GM13977 (cell line): ENCODE results near the gene TPRN.
A peak's percentile ranks its signal among the peaks of the same experiment; 100 is the strongest.

Source experiments
- DNase-seq: peaks from one replicate; pipeline ENCODE4 v3.0.0; 2012; ENCODE audit warnings: low spot score
- CTCF ChIP-seq: IDR thresholded peaks from 2 replicates; pipeline ENCODE4 v1.5.1; 2012; ENCODE audit warnings: mild to moderate bottlenecking, control low read depth; ENCODE audit not compliant: insufficient read depth; ENCODE audit errors: extremely low read depth, missing control alignments
- in situ Hi-C: fragments of 300-500 bp; cut with MboI; formaldehyde crosslinking; loops from one replicate; pipeline ENCODE4 v1.12.0; 2022; ENCODE audit warnings: low sequenced_read_pairs, low pct_unique_long_range_greater_than_20kb, mixed read lengths, inconsistent platforms; ENCODE audit not compliant: unreplicated experiment

TPRN gene

DNA sequence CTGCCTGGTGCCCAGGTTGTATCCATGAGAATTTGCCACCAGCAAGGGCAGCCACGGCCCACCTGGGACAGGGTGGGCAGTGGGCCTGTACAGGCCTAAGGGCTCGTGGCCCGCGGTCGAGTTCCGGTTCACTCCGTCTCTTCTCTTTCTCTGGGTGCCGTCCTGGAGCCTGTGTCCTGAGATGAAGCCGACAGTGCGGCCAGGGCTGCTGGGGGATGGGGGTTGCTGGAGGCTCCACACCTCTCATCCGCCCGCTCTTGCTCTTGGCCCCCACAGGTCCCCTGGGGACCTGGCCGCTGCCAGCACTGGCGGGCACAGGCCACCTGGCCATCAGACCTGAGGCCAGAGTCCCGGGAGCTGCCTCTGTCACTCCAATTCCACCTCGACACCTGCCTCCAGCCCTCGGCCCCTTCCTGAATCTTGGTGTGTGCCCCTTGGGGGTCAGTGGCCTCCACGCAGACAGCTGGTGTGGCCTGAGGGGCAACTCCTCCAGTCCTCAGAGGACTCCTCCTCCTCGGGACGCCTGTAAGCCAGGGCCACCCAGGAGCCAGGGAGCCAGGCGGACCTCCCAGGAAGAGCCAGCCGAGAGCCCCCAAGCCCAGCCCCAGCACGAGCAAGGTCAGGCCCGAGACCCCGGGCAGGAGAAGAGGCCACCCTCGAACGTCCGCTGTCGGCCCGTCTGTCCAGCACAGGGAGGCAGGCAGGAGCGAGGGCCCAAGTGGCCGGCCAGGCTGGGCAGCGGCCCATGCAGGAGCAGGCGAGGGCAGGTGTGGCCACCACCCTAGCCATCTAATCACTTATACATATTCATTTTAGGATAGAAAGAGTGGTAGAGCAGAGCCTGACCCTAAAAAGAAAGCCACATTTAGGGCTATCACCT, 35.9 kb downstream of the TPRN start:
- no peak for TF ChIP-seq CTCF
- in situ Hi-C loops, result no loop called here

GRCh38 chr9:137163805-137164204, 36.7 kb downstream of the TPRN start:
- no peak for DNase-seq
- in situ Hi-C loops, result no loop called here
- TF ChIP-seq CTCF, result no peak

More for the DNA sequence above, 35.9 kb downstream of the TPRN start:
- DNase-seq, result no peak

GRCh38 chr9:137163365-137163715, 37.2 kb downstream of the TPRN start:
- TF ChIP-seq CTCF, result no peak
- in situ Hi-C loops, result no loop called here
- no peak for DNase-seq

DNA sequence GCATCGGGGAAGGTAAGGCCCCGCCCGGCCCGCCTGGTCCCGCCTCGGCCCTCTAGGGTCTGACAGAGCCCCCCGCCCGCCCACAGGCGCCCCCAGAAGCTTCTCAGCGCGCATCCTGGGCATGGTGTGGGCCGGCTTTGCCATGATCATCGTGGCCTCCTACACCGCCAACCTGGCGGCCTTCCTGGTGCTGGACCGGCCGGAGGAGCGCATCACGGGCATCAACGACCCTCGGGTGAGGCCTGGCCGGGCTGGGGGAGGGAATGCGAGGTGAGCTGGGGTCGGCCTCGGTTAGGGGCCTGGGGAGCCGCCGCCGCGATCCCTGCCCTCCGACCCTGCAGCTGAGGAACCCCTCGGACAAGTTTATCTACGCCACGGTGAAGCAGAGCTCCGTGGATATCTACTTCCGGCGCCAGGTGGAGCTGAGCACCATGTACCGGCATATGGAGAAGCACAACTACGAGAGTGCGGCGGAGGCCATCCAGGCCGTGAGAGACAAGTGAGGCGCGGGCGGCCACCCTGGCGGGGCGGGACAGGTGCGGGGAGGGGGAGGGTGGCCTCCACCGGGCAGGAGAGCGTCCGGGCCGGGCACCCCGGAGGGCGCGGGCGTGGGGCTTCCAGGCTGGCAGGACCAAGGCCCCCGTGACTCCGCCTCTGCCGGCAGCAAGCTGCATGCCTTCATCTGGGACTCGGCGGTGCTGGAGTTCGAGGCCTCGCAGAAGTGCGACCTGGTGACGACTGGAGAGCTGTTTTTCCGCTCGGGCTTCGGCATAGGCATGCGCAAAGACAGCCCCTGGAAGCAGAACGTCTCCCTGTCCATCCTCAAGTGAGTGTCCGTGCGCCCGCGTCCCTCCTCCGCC, 37.8 kb downstream of the TPRN start:
- peak; percentile 16 for TF ChIP-seq CTCF
- no peak for DNase-seq
- in situ Hi-C loops, result no loop called here

DNA sequence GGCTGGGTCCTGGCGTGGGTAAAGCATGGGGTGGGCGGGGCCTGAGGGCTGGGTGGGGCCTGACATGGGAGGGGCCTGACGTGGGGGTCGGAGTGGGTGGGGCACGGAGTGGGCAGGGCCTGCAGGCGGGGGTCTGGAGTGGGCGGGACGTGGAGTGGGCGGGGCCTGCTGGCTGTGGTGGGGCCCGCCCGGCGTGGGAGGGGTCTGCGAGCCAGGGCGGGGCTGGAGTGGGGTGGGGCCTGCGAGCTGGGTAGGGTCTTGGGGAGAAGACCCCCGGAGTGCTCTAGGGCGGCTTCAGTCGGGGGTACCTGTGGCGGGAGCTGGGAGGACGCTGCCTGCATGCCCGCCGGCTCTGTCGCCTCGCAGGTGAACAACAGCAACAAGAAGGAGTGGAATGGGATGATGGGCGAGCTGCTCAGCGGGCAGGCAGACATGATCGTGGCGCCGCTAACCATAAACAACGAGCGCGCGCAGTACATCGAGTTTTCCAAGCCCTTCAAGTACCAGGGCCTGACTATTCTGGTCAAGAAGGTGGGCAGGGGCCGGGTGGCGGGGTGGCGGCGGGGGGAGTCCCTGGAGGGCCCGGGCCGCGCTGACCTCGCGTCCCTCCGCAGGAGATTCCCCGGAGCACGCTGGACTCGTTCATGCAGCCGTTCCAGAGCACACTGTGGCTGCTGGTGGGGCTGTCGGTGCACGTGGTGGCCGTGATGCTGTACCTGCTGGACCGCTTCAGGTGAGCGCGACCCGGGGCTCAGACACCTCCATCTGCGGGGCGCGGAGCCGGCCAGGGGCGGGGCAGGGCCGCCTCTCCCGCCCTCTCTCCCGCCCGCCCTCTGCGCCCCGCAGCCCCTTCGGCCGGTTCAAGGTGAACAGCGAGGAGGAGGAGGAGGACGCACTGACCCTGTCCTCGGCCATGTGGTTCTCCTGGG, 38.7 kb downstream of the TPRN start:
- peak; percentile 61 for DNase-seq
- no peak for TF ChIP-seq CTCF
- in situ Hi-C loops, result no loop called here
